Endodermal cell (in vitro differentiated cells): Measurements from ENCODE around the gene YIPF3. TPM values are rescaled to one million over a fixed set of nuclear protein-coding genes. Genes with fewer than 3 reads are reported as not detected.

Experiments
- DNase-seq: peaks from one replicate; pipeline ENCODE4 v3.0.0-alpha.2; 2017
- H3K27ac ChIP-seq: 2 replicates; pipeline ENCODE4 v1.5.1; 2013; ENCODE audit warnings: mild to moderate bottlenecking, low read depth, low read length, moderate library complexity
- H3K27me3 ChIP-seq: 2 replicates; pipeline ENCODE4 v1.6.1; 2013; ENCODE audit warnings: mild to moderate bottlenecking, low read length, moderate library complexity; ENCODE audit not compliant: insufficient read depth, control insufficient read depth, poor library complexity, severe bottlenecking
- H3K36me3 ChIP-seq: 2 replicates; pipeline ENCODE4 v1.7.0; 2013; ENCODE audit warnings: mild to moderate bottlenecking, low read length, moderate library complexity; ENCODE audit not compliant: control insufficient read depth, insufficient read depth
- H3K4me1 ChIP-seq: one replicate; pipeline ENCODE4 v1.7.0; 2013; ENCODE audit warnings: low read length; ENCODE audit not compliant: control insufficient read depth, insufficient read depth
- H3K4me3 ChIP-seq: 2 replicates; pipeline ENCODE4 v1.5.1; 2013; ENCODE audit warnings: mild to moderate bottlenecking, low read length, moderate library complexity
- H3K9ac ChIP-seq: 2 replicates; pipeline ENCODE4 v1.6.1; 2013; ENCODE audit warnings: mild to moderate bottlenecking, low read length, moderate library complexity; ENCODE audit not compliant: poor library complexity, severe bottlenecking; ENCODE audit errors: extremely low read depth
- H3K9me3 ChIP-seq: 2 replicates; pipeline ENCODE4 v1.6.1; 2013; ENCODE audit warnings: mild to moderate bottlenecking, low read length, moderate library complexity; ENCODE audit not compliant: control insufficient read depth
- H3K27ac Mint-ChIP-seq: 2 replicates; pipeline ENCODE4 v1.8.0; 2020; ENCODE audit warnings: mixed read lengths
- H3K27me3 Mint-ChIP-seq: 2 replicates; pipeline ENCODE4 v1.8.0; 2021; ENCODE audit warnings: mild to moderate bottlenecking, mixed read lengths; ENCODE audit not compliant: insufficient read depth
- H3K36me3 Mint-ChIP-seq: 2 replicates; pipeline ENCODE4 v1.8.0; 2020; ENCODE audit warnings: low read depth, mixed read lengths
- H3K4me1 Mint-ChIP-seq: 2 replicates; pipeline ENCODE4 v1.8.0; 2020; ENCODE audit warnings: mixed read lengths
- H3K4me3 Mint-ChIP-seq: 2 replicates; pipeline ENCODE4 v1.8.0; 2020; ENCODE audit warnings: mild to moderate bottlenecking, moderate library complexity, mixed read lengths
- H3K9me3 Mint-ChIP-seq: 2 replicates; pipeline ENCODE4 v1.8.0; 2020; ENCODE audit warnings: mild to moderate bottlenecking, mixed read lengths
- CTCF ChIP-seq: fragments of 200-600 bp; sonication (generic); conservative IDR thresholded peaks from 2 replicates; pipeline ENCODE4 v1.5.0; 2021; ENCODE audit warnings: antibody characterized with exemption, mild to moderate bottlenecking
- WGBS, 2 experiments: methylation state at CpG; one replicate each; pipeline versions ENCODE4 v1.1.5 to v1.1.7; 2013; ENCODE audit warnings: missing lambda C conversion rate in 2 of 2, mixed read lengths in 1 of 2; ENCODE audit not compliant: insufficient coverage in 1 of 2, insufficient read length in 1 of 2; 5-methylcytosine and 5-hydroxymethylcytosine counted together
- total RNA-seq, 2 donors: library from RNA; stranded (reverse); fragmentation: NEBNext Ultra II Directional in 1 of 2; extraction: Animal tissue kit (Norgen Biotek cat#: 25700) in 1 of 2; gene quantifications; 2 replicates in 1 of 2; 3 replicates in 1 of 2; pipeline ENCODE4 v1.2.1, GENCODE V29; 2021

YIPF3 gene
- total RNA-seq, 2 donors from 2014 or later, result 87.7 to 103 TPM

GRCh38 chr6:43508481-43509141 is 8.1 kb downstream of the YIPF3 start:
- no peak overlapping the region for H3K4me3 ChIP-seq
- no peaks in the 10 kb centered on the region for H3K9me3 ChIP-seq
- peak overlapping the region; percentile 61 for H3K4me3 Mint-ChIP-seq
- WGBS, 2 experiments, result 74 to 77% methylated on average over 6 to 8 of the region's 8 CpGs
- peak; percentile 13 for TF ChIP-seq CTCF
- no peak overlapping the region for H3K27ac ChIP-seq
- no peaks in the 10 kb centered on the region for H3K9me3 Mint-ChIP-seq
- H3K36me3 ChIP-seq, result peaks cover 33% of the 10 kb centered on the region
- no peaks in the 10 kb centered on the region for H3K4me1 ChIP-seq
- peaks cover 31% of the 10 kb centered on the region for H3K27me3 Mint-ChIP-seq
- no peak overlapping the region for H3K27ac Mint-ChIP-seq
- H3K36me3 Mint-ChIP-seq, result peaks cover 27% of the 10 kb centered on the region
- H3K27me3 ChIP-seq, result peaks cover 23% of the 10 kb centered on the region
- H3K4me1 Mint-ChIP-seq, result peaks cover 2% of the 10 kb centered on the region
- no peak overlapping the region for H3K9ac ChIP-seq
- no peak for DNase-seq

GRCh38 chr6:43506667-43507471 is 9.9 kb downstream of the YIPF3 start:
- Mint-ChIP-seq H3K4me1 (peaks cover 2% of the 10 kb centered on the region), H3K4me3 (no peak overlapping the region), H3K27me3 (peaks cover 31% of the 10 kb centered on the region), H3K27ac (no peak overlapping the region), H3K36me3 (peaks cover 29% of the 10 kb centered on the region), H3K9me3 (no peaks in the 10 kb centered on the region)
- Histone ChIP-seq H3K9me3 (no peaks in the 10 kb centered on the region), H3K4me1 (no peaks in the 10 kb centered on the region), H3K36me3 (peaks cover 28% of the 10 kb centered on the region), H3K27me3 (peaks cover 23% of the 10 kb centered on the region), H3K9ac (no peak overlapping the region), H3K4me3 (no peak overlapping the region), H3K27ac (no peak overlapping the region)
- TF ChIP-seq CTCF, result peak; percentile 95
- peak; percentile 94 for DNase-seq
- 29 to 43% methylated on average over 11 to 14 of the region's 14 CpGs for WGBS, 2 experiments

GRCh38 chr6:43506171-43506570 is 10.6 kb downstream of the YIPF3 start:
- no peak for DNase-seq
- Mint-ChIP-seq H3K27ac (no peak overlapping the region), H3K9me3 (no peaks in the 10 kb centered on the region), H3K4me1 (peaks cover 2% of the 10 kb centered on the region), H3K27me3 (peaks cover 31% of the 10 kb centered on the region), H3K4me3 (no peak overlapping the region), H3K36me3 (peaks cover 30% of the 10 kb centered on the region)
- Histone ChIP-seq H3K27ac (no peak overlapping the region), H3K27me3 (peaks cover 23% of the 10 kb centered on the region), H3K4me1 (no peaks in the 10 kb centered on the region), H3K9me3 (no peaks in the 10 kb centered on the region), H3K36me3 (peaks cover 21% of the 10 kb centered on the region), H3K4me3 (no peak overlapping the region), H3K9ac (no peak overlapping the region)
- no peak for TF ChIP-seq CTCF
- 91% methylated on average over 3 of the region's 3 CpGs; no CpG with 5 or more reads in 1 of the 2 experiments for WGBS, 2 experiments
